Spleen (tissue), 13 donors: ENCODE results near the gene FXR1. TPM values are rescaled to one million over a fixed set of nuclear protein-coding genes. Genes with fewer than 3 reads are reported as not detected.
"Not testable (repeated sequence)": the region's sequence is repeated elsewhere in the genome, so short reads cannot be mapped to it uniquely, and the experiment has no call there.

Experiments
- DNase-seq: peaks from one replicate; pipeline ENCODE4 v3.0.0-alpha.2; 2020
- H3K27ac ChIP-seq, 8 donors: fragments of 200-600 bp; sonication (generic) in 7 of 8; 1 replicate in 4 of 8; 2 replicates in 4 of 8; pipeline versions ENCODE4 v1.5.0 to v1.8.0; 2016 to 2021; ENCODE audit warnings: inconsistent platforms in 4 of 8, mild to moderate bottlenecking in 4 of 8, moderate library complexity in 1 of 8
- H3K27me3 ChIP-seq, 7 donors: fragments of 200-600 bp; sonication (generic) in 6 of 7; replicated peaks in 1 of 7; 1 replicate in 4 of 7; 2 replicates in 3 of 7; pipeline versions ENCODE4 v1.5.0 to v1.8.0; 2016 to 2021; ENCODE audit warnings: inconsistent platforms in 3 of 7, mild to moderate bottlenecking in 1 of 7
- H3K36me3 ChIP-seq, 6 donors: fragments of 200-600 bp; sonication (generic) in 5 of 6; 1 replicate in 4 of 6; 2 replicates in 2 of 6; pipeline versions ENCODE4 v1.5.0 to v1.8.0; 2016 to 2021; ENCODE audit warnings: inconsistent platforms in 2 of 6
- H3K4me1 ChIP-seq, 6 donors: fragments of 200-600 bp; sonication (generic) in 5 of 6; 1 replicate in 3 of 6; 2 replicates in 3 of 6; pipeline versions ENCODE4 v1.5.0 to v1.8.0; 2016 to 2021; ENCODE audit warnings: inconsistent platforms in 3 of 6
- H3K4me3 ChIP-seq, 8 donors: fragments of 200-600 bp; sonication (generic) in 7 of 8; 1 replicate in 4 of 8; 2 replicates in 4 of 8; pipeline versions ENCODE4 v1.5.0 to v1.8.0; 2016 to 2021; ENCODE audit warnings: inconsistent platforms in 4 of 8, mild to moderate bottlenecking in 4 of 8, moderate library complexity in 2 of 8
- H3K9me3 ChIP-seq, 8 donors: fragments of 200-600 bp; sonication (generic) in 7 of 8; 1 replicate in 4 of 8; 2 replicates in 4 of 8; pipeline versions ENCODE4 v1.5.0 to v1.8.0; 2016 to 2021; ENCODE audit warnings: inconsistent platforms in 4 of 8
- POLR2A ChIP-seq, 3 donors: fragments of 450-650 bp; IDR thresholded peaks; one replicate each; pipeline ENCODE4 v1.5.1; 2017; ENCODE audit warnings: antibody characterized with exemption in 3 of 3, mild to moderate bottlenecking in 1 of 3
- POLR2AphosphoS5 ChIP-seq, 3 donors: sonication (generic); formaldehyde crosslinking; IDR thresholded peaks; one replicate each; pipeline ENCODE4 v1.5.1; 2017; ENCODE audit warnings: antibody characterized with exemption in 3 of 3
- WGBS, 5 donors: extraction: QIAGEN DNeasy Blood & Tissue Kit in 3 of 5; methylation state at CpG; one replicate each; pipeline versions ENCODE4 v1.1.5 to v1.1.7; 2013 to 2018; 5-methylcytosine and 5-hydroxymethylcytosine counted together
- intact Hi-C: fragments of 100-400 bp; cut with DNase I; formaldehyde crosslinking; loops from one replicate; pipeline ENCODE4 v1.15.0; 2023; ENCODE audit warnings: low total_unique reads
- long read RNA-seq, 2 donors: transcript quantifications; one replicate each; lab custom pipeline, GENCODE V29; 2026
- polyA plus RNA-seq, 3 donors: library from polyadenylated mRNA; stranded (reverse); fragments of 200-250 nt; gene quantifications; one replicate each; pipeline ENCODE4 v1.2.1, GENCODE V29; 2013
- total RNA-seq, 7 donors: library from RNA; depleted of rRNA in 3 of 7; stranded (reverse); fragments of >200 nt in 3 of 7; fragmentation: NEBNext Ultra II Directional in 4 of 7; extraction: Animal tissue kit (Norgen Biotek cat#: 25700) in 4 of 7; gene quantifications; one replicate each; pipeline versions ENCODE4 v1.1.0 to v1.2.1, GENCODE V29; 2016 to 2021
- TF ChIP-seq, protein P1 (sequence below), 11 experiments: fragments of 200-600 bp in 7 of 11; fragments of 450-650 bp in 4 of 11; sonication (generic) in 4 of 11; IDR thresholded peaks in 8 of 11; conservative IDR thresholded peaks in 3 of 11; 1 replicate in 7 of 11; 2 replicates in 4 of 11; pipeline versions ENCODE4 v1.4.0 to v1.8.0; 2016 to 2021; ENCODE audit warnings: antibody characterized with exemption in 11 of 11, inconsistent platforms in 4 of 11, mild to moderate bottlenecking in 1 of 11
- donor health status: healthy with polysubstance abuse.
- donor health status: DM: no; HTN: no; CAD: no; lungs with moderate emphysema.
- donor health status: DM: no; HTN: no; CAD: no.
- donor health status: Bipolar disorder and iron deficiency.
- donor health status: healthy.
- donor health status: DM: no; HTN: no; CAD: no.
- donor health status: DM: yes; HTN: yes; CAD: no.

Gene FXR1
- total RNA-seq: 100 to 1,000 TPM in 5 of 7 donors, 10 to 100 TPM in 2; 98.1 to 141 (median 105) TPM
- 10 to 100 TPM; 43.4 to 50.7 (median 49.9) TPM for polyA plus RNA-seq
- long read RNA-seq, donor 1, full-length matches to known transcripts: 12 of 17 reads
- long read RNA-seq, donor 1, partial matches to known transcripts: 5 of 17 reads
- long read RNA-seq, donor 1, other reads (novel, unspliced or antisense): 0 of 17 reads
- long read RNA-seq, donor 2, full-length matches to known transcripts: 12 of 12 reads
- long read RNA-seq, donor 2, partial matches to known transcripts: 0 of 12 reads
- long read RNA-seq, donor 2, other reads (novel, unspliced or antisense): 0 of 12 reads

DNA sequence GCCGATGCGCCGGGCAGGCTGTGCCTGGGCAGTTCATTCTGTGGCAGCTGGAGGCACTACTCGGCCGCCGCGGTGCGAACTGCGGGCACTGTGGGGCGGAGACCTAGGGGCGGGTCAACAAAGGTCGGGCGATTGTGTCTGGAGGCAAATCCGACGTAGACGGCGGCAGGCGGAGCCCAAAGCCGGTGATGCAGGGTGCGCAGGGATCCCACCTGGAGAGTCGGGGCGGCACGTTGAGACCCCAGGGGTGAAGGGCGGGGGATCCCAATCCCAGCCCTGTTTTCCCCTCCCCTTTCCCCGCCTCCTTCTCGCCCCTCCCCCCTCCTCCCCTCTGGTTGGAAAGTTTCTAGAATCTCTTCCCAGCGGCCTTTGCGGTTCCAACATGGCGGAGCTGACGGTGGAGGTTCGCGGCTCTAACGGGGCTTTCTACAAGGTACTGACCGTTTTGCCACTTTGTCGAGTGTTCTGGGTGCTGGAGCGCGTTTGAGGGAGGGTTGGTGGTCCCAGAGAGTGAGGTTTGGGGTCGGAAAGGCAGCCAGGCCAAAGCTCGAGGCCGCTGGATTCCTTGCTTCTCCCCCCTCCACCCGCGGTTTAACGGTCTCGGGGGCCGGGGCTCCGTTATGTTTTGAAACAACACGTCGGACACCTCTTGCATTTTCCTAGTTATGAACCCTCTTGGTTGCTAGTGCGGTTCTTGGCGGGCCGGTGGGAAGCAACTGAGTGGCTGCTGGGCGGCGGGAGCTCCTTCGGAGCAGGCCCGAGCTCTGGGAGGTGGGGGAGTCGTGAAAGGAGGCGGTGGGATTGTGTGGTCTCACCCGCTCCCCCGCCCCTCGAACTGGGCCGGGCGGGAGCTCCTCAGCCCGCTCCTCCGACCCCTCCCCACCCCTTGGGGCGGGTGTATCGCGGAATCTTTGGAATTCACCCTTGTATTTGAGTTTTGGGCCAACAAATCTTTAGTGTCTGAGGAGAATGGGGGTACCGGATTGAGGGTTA lies at the start of gene FXR1:
FXR1 (plus strand) TSS at position 367 of the 993 bp plus-strand sequence; CDS start at position 383, 16 bp downstream.
- Histone ChIP-seq H3K27me3 (no peaks in the 10 kb centered on the region), H3K4me3 (peak within 1 kb of the TSS; percentile 55 to 84 (median 80)), H3K4me1 (peaks cover 26 to 59% (median 52%) of the 10 kb centered on the region in 6 donors), H3K36me3 (peaks cover 0 to 16% (median 2%) of the 10 kb centered on the region in 6 donors), H3K27ac (peak within 1 kb of the TSS; percentile 90 to 95 (median 92)), H3K9me3 (no peaks in the 10 kb centered on the region)
- intact Hi-C loops: no loop called here
- peak; percentile 99 for DNase-seq
- peak in 1 of 3 donors; percentile 20 for TF ChIP-seq POLR2A (IDR thresholded peaks at IDR 0.05)
- TF ChIP-seq POLR2AphosphoS5 (IDR thresholded peaks at IDR 0.05): peak; percentile 78 to 85 (median 80)
- TF ChIP-seq, protein P1, sequence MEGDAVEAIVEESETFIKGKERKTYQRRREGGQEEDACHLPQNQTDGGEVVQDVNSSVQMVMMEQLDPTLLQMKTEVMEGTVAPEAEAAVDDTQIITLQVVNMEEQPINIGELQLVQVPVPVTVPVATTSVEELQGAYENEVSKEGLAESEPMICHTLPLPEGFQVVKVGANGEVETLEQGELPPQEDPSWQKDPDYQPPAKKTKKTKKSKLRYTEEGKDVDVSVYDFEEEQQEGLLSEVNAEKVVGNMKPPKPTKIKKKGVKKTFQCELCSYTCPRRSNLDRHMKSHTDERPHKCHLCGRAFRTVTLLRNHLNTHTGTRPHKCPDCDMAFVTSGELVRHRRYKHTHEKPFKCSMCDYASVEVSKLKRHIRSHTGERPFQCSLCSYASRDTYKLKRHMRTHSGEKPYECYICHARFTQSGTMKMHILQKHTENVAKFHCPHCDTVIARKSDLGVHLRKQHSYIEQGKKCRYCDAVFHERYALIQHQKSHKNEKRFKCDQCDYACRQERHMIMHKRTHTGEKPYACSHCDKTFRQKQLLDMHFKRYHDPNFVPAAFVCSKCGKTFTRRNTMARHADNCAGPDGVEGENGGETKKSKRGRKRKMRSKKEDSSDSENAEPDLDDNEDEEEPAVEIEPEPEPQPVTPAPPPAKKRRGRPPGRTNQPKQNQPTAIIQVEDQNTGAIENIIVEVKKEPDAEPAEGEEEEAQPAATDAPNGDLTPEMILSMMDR (IDR thresholded peaks at IDR 0.05 in 8 of 11, conservative IDR thresholded peaks at IDR 0.05 in 3 of 11): peak; percentile 71 to 96 (median 86)
- WGBS, 5 donors: 0 to 1% (median 0%) methylated on average over 62 to 68 of the region's 68 CpGs

DNA sequence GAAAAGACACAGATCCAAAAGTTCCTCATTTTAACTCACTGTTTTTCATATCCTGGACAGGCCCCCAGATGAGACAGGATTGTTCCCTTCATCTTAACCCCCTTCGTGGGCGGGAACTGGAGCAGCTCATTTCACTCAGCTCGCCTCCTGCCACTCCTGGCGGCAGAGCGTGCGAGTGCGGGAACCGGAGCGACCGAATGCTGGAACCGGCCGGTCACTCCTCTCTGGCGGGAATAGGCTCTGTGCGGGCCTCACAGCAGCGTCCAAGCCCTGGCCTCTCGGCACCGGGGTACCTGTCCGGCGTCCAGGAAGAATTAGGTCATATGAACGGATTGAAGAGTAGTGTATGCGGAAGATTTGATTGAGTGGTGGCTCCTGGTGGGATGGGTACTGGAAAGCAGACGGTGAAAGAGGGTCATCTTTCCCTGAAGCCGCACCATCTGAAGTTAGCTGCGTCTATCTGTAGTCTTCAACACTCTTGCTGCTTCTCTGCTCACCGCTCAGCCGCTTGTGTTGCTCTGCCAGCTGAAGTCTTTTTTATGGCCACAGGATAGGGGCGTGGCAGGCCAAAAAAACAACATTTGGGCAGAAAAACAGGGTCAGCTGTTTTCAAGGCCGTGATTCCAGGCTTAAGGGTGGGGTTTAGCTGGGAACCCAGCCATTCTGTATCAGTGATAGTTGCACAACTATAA lies 42.3 kb upstream of the FXR1 start:
- Histone ChIP-seq H3K9me3 (no peaks in the 10 kb centered on the region), H3K36me3 (no peaks in the 10 kb centered on the region), H3K27me3 (peaks cover 0 to 22% (median 0%) of the 10 kb centered on the region in 7 donors), H3K4me1 (no peaks in the 10 kb centered on the region), H3K4me3 (peak overlapping the region; percentile 4 to 65 (median 30)), H3K27ac (peak overlapping the region in 7 of 8 donors; percentile 26 to 76 (median 67))
- no peak for DNase-seq
- WGBS, 5 donors: 26 to 40% (median 26%) methylated on average over 28 of the region's 28 CpGs
- intact Hi-C loops: no loop called here
- TF ChIP-seq, protein P1 (IDR thresholded peaks at IDR 0.05 in 8 of 11, conservative IDR thresholded peaks at IDR 0.05 in 3 of 11): no peak
- TF ChIP-seq POLR2AphosphoS5 (IDR thresholded peaks at IDR 0.05) (peak; percentile 59 to 87 (median 64)), POLR2A (IDR thresholded peaks at IDR 0.05) (peak in 1 of 3 donors; percentile 38)

DNA sequence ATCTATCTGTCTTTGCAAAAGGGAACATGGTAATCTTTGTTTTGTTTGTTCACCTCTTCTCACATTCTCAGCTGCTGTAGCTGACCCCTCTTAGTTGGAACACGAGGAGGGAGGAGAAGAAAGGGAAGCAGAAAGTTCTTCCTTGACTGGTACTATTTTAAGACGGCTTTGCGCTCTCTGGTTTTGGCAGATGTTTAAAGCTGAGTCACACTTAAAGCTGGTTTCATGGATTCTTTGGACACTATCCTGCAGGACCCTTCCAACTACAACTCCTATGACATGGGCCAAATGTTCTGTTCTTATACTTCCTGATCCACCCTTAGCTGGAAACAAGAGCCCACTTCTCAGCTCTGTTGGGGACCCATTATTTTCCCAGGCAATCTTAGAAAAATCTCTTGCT lies 40.6 kb upstream of the FXR1 start:
- Histone ChIP-seq H3K9me3 (no peaks in the 10 kb centered on the region), H3K27ac (no peak overlapping the region), H3K36me3 (no peaks in the 10 kb centered on the region), H3K4me3 (no peak overlapping the region), H3K27me3 (peaks cover 0 to 22% (median 0%) of the 10 kb centered on the region in 7 donors), H3K4me1 (no peaks in the 10 kb centered on the region)
- TF ChIP-seq POLR2A (IDR thresholded peaks at IDR 0.05): no peak
- intact Hi-C loops: no loop called here
- DNase-seq: no peak
- 39 to 46% (median 40%) methylated on average over 3 of the region's 3 CpGs for WGBS, 5 donors

DNA sequence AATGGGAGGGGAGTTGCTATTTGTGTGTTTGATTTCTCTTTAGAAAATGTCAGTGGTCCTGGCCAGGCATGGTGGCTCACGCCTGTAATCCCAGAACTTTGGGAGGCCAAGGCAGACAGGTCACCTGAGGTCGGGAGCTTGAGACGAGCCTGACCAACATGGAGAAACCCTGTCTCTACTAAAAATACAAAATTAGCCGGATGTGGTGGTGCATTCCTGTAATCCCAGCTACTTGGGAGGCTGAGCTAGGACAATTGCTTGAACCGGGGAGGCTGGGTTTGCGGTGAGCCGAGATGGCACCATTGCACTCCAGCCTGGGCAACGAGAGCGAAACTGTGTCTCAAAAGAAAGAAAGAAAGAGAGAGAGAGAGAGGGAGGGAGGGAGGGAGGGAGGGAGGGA lies 40.0 kb upstream of the FXR1 start:
- H3K4me3 ChIP-seq, H3K9me3 ChIP-seq, DNase-seq, intact Hi-C loops, H3K27ac ChIP-seq, H3K4me1 ChIP-seq, H3K36me3 ChIP-seq: not testable (repeated sequence)
- H3K27me3 ChIP-seq: peaks cover 0 to 22% (median 0%) of the 10 kb centered on the region in 7 donors
- WGBS, 5 donors: 84 to 93% (median 87%) methylated on average over 9 of the region's 9 CpGs
